Measurements from ENCODE around the gene ZBTB43. TPM values are rescaled to one million over a fixed set of nuclear protein-coding genes. Genes with fewer than 3 reads are reported as not detected.

The ZBTB43 gene
- total and polyA plus RNA-seq, 2 of the 4 experiments (the other 2 are of a cell fraction) = 4.5 to 15.1 TPM

- H3K4me3 ChIP-seq (ENCODE audit: insufficient read depth, low read depth, low read length) = no peak overlapping the region
- in situ Hi-C loops (cut with MboI; ENCODE audit: low sequenced_read_pairs) = no loop called here
- H3K4ac ChIP-seq (ENCODE audit: low read depth, low read length) = no peak overlapping the region
- no TSS peak for BruUV-seq (replicated peaks)
- no peak overlapping the region for H3K56ac ChIP-seq (ENCODE audit: extremely low read depth, insufficient read depth, low read length)
- WGBS, 2 experiments (ENCODE audit: extremely low coverage in 2 of 2, insufficient read length in 1 of 2) = 43% methylated on average over 1 of the region's 6 CpGs; no CpG with 5 or more reads in 1 of the 2 experiments
- no peaks in the 10 kb centered on the region for H3K9me1 ChIP-seq (ENCODE audit: insufficient read depth, low read length)
- H3K23ac ChIP-seq (ENCODE audit: low read depth, low read length) = no peak overlapping the region
- ChIA-PET CTCF (no interaction called here), POLR2A (ENCODE audit: unreplicated experiment) (no interaction called here)
- intact Hi-C loops (cut with micrococcal nuclease) = no loop called here
- no peak overlapping the region for H3K18ac ChIP-seq (ENCODE audit: low read depth, low read length)
- no peak overlapping the region for H2BK20ac ChIP-seq (ENCODE audit: low read depth, low read length)
- H4K8ac ChIP-seq (ENCODE audit: low read depth in 2 of 2, low read length in 2 of 2) = no peak overlapping the region
- ATAC-seq (ENCODE audit: low read depth) = no peak
- no peaks in the 10 kb centered on the region for H3K79me1 ChIP-seq (ENCODE audit: low read depth in 1 of 2, low read length in 2 of 2)
- H2BK120ac ChIP-seq (ENCODE audit: low read depth, low read length) = no peak overlapping the region
- H2AK5ac ChIP-seq (ENCODE audit: low read depth, low read length) = no peak overlapping the region
- H3K36me3 ChIP-seq (ENCODE audit: control insufficient read depth, insufficient read depth, low read length) = no peaks in the 10 kb centered on the region
- H2BK5ac ChIP-seq (ENCODE audit: low read depth, low read length, poor library complexity, severe bottlenecking) = no peak overlapping the region
- H2BK15ac ChIP-seq (ENCODE audit: low read depth, low read length) = no peak overlapping the region
- TF ChIP-seq NFE2L2 (IDR thresholded peaks at IDR 0.05; ENCODE audit: low read depth, low read length) (no peak), RAD21 (IDR thresholded peaks at IDR 0.05; ENCODE audit: low read length) (no peak), CEBPB (IDR thresholded peaks at IDR 0.05; ENCODE audit: low read depth, low read length) (no peak), FOS (IDR thresholded peaks at IDR 0.05; ENCODE audit: low read depth, low read length) (no peak), CTCF (conservative IDR thresholded peaks at IDR 0.05; ENCODE audit: low read depth, low read length) (no peak), POLR2A (IDR thresholded peaks at IDR 0.05; ENCODE audit: low read depth, low read length) (no peak), USF2 (IDR thresholded peaks at IDR 0.05; ENCODE audit: low read depth, low read length) (no peak), MAZ (IDR thresholded peaks at IDR 0.05; ENCODE audit: borderline replicate concordance, low read depth, low read length) (no peak), MXI1 (IDR thresholded peaks at IDR 0.05; ENCODE audit: borderline replicate concordance, low read depth, low read length) (no peak), RCOR1 (IDR thresholded peaks at IDR 0.05; ENCODE audit: insufficient replicate concordance, low read length) (no peak), RFX5 (IDR thresholded peaks at IDR 0.05; ENCODE audit: low read depth, low read length) (no peak)
- no peak overlapping the region for H3K14ac ChIP-seq (replicated peaks; ENCODE audit: low read depth, low read length)
- H4K5ac ChIP-seq (ENCODE audit: low read depth, low read length) = no peak overlapping the region
- H3K27ac ChIP-seq (ENCODE audit: insufficient read depth, low read length) = no peak overlapping the region
- H3K9ac ChIP-seq (ENCODE audit: low read depth, low read length) = no peak overlapping the region
- no peak for DNase-seq
- H2AK9ac ChIP-seq (replicated peaks; ENCODE audit: low read depth, low read length, poor library complexity) = no peak overlapping the region
- peaks cover 44% of the 10 kb centered on the region for H3K27me3 ChIP-seq (ENCODE audit: control insufficient read depth, insufficient read depth, low read length)
- H3K4me1 ChIP-seq (ENCODE audit: control insufficient read depth, insufficient read depth, low read length) = no peaks in the 10 kb centered on the region
- no peaks in the 10 kb centered on the region for H3K9me3 ChIP-seq (ENCODE audit: control insufficient read depth, insufficient read depth, low read length)
- dilution Hi-C loops (cut with HindIII; ENCODE audit: low sequenced_read_pairs, unreplicated experiment) = no loop called here
- no peak overlapping the region for H3K4me2 ChIP-seq (ENCODE audit: low read depth, low read length)
- H4K91ac ChIP-seq (ENCODE audit: insufficient read depth, low read depth, low read length) = no peak overlapping the region
- H2AFZ ChIP-seq (replicated peaks; ENCODE audit: low read length, poor library complexity) = no peak overlapping the region
- no peaks in the 10 kb centered on the region for H4K20me1 ChIP-seq (ENCODE audit: insufficient read depth, low read length)
Observed at GRCh38 chr9:126777733-126778132, 27.1 kb upstream of the ZBTB43 start.

Measured in IMR-90 (cell line).